ENCODE data around the gene DUSP8. TPM values are rescaled to one million over a fixed set of nuclear protein-coding genes. Genes with fewer than 3 reads are reported as not detected.

DUSP8 gene
- total and polyA plus RNA-seq, 9 of the 15 experiments (the other 6 are each of a cell fraction or from before 2014, with no cell fraction given), result 0.14 to 2.0 (median 0.86) TPM; not detected in 2

DNA sequence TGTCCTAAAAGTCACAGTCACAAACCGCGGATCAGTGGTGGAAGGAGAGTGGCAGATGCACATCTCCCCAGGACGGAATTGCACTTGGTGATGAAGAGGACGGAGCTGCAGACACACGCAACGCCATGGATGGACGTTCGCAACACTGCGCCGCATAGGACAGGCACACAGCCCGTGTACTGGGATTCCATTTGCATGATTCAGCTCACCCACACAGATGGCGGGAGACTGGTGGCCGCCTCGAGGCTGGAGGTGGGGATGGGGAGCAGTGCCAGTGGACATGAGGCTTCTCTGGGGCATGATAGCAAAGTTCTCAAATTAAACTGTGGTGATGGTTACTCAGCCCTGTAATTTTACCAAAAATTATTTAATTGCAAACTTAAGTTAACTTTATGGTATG, 37.4 kb downstream of the DUSP8 start:
- DNase-seq (ENCODE audit: extremely low read depth in 1 of 4, low spot score in 3 of 4) (no peak), FAIRE-seq (no peak), ATAC-seq (no peak)
- H3K9ac ChIP-seq (ENCODE audit: insufficient read depth in 1 of 2, low read depth in 2 of 2, low read length in 2 of 2), result no peak overlapping the region
- H3K4me1 ChIP-seq (replicated peaks in 1 of 2; ENCODE audit: control insufficient read depth in 2 of 2, insufficient read depth in 2 of 2, low read length in 2 of 2), result peaks cover 0 to 35% of the 10 kb centered on the region in 2 experiments; a peak in 3 of 5 replicates
- TF ChIP-seq, protein P1, sequence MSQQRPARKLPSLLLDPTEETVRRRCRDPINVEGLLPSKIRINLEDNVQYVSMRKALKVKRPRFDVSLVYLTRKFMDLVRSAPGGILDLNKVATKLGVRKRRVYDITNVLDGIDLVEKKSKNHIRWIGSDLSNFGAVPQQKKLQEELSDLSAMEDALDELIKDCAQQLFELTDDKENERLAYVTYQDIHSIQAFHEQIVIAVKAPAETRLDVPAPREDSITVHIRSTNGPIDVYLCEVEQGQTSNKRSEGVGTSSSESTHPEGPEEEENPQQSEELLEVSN (IDR thresholded peaks at IDR 0.05; ENCODE audit: borderline replicate concordance in 1 of 2, extremely low read depth in 1 of 2, insufficient read depth in 1 of 2, insufficient read length in 1 of 2, low read depth in 1 of 2, low read length in 1 of 2, poor library complexity in 1 of 2, severe bottlenecking in 1 of 2), result peak in 1 of 2 experiments; percentile 16
- TF ChIP-seq MECOM (CRISPR knock-in tag; IDR thresholded peaks at IDR 0.05), result no peak
- no peak for TF ChIP-seq EWSR1 (IDR thresholded peaks at IDR 0.05; ENCODE audit: borderline replicate concordance, low read depth, partially characterized antibody)
- TF ChIP-seq ETV5 (CRISPR knock-in tag; IDR thresholded peaks at IDR 0.05; ENCODE audit: low read depth), result no peak
- TF ChIP-seq GTF2F1 (IDR thresholded peaks at IDR 0.05; ENCODE audit: low read depth, low read length), result no peak
- TF ChIP-seq ZFP1 (CRISPR knock-in tag; IDR thresholded peaks at IDR 0.05), result no peak
- POLR2A ChIA-PET, result interaction anchor here (0.5 kb wide), 1 partner anchor 687 kb away, joined by 3 read pairs; no protein-coding TSS in a partner anchor
- no TSS peak for BruUV-seq (replicated peaks)
- peaks cover 11% of the 10 kb centered on the region; the same call in 1 of the 3 replicates for H3K36me3 ChIP-seq (ENCODE audit: control insufficient read depth, insufficient read depth, low read length)
- H3K4me2 ChIP-seq (ENCODE audit: insufficient read depth, low read length), result no peak overlapping the region
- no peak overlapping the region for H2AFZ ChIP-seq (ENCODE audit: low read depth, low read length)
- H4K20me1 ChIP-seq (replicated peaks; ENCODE audit: control insufficient read depth, insufficient read depth, low read length), result peaks cover 21% of the 10 kb centered on the region
- CTCF ChIA-PET (ENCODE audit: low intra/inter-chr PET ratio), result no interaction called here
- in situ Hi-C loops (cut with MboI), result no loop called here
- no peak overlapping the region for H3K27ac ChIP-seq (ENCODE audit: extremely low read depth, low read depth, low read length)
- intact Hi-C loops (cut with micrococcal nuclease), result no loop called here
- H3K9me3 ChIP-seq (replicated peaks; ENCODE audit: control insufficient read depth, insufficient read depth, low read depth, low read length), result no peaks in the 10 kb centered on the region
- H3K79me2 ChIP-seq (ENCODE audit: control insufficient read depth, insufficient read depth, low read length), result peaks cover 32% of the 10 kb centered on the region; the same call in 2 of the 3 replicates
- no peaks in the 10 kb centered on the region for H3K27me3 ChIP-seq (ENCODE audit: control insufficient read depth in 2 of 2, insufficient read depth in 2 of 2, low read length in 2 of 2)
- peaks cover 9% of the 10 kb centered on the region for H3K9me1 ChIP-seq (ENCODE audit: control insufficient read depth, insufficient read depth, low read length)
- WGBS (ENCODE audit: insufficient coverage, low coverage, missing lambda C conversion rate), result 87% methylated on average over 14 of the region's 14 CpGs
- no peak overlapping the region for H3K4me3 ChIP-seq
